Activated naive CD4-positive, alpha-beta T cell treated with anti-CD3 and anti-CD28 coated beads, Interleukin-2, amount 50 U/mL, for 72 hours (primary cell): ENCODE measurements around the gene DLG1. TPM values are rescaled to one million over a fixed set of nuclear protein-coding genes. Genes with fewer than 3 reads are reported as not detected.
A peak's percentile ranks its signal among the peaks of the same experiment; 100 is the strongest.

Source experiments
- ATAC-seq, 2 donors: fragments of 150-1000 bp; cut with Tn5 transposase; 2 replicates each; pipeline ENCODE4 v1.10.0; 2021; ENCODE audit warnings: mild to moderate bottlenecking in 2 of 2, moderate library complexity in 2 of 2
- DNase-seq, 2 donors: peaks; one replicate each; pipeline ENCODE4 v3.0.0; 2021 to 2022; ENCODE audit warnings: low spot score in 2 of 2
- H3K27ac Mint-ChIP-seq, 2 donors: one replicate each; pipeline ENCODE4 v1.8.0; 2022; ENCODE audit warnings: mild to moderate bottlenecking in 2 of 2, mixed read lengths in 2 of 2
- H3K36me3 Mint-ChIP-seq, 2 donors: one replicate each; pipeline ENCODE4 v1.8.0; 2022; ENCODE audit warnings: mixed read lengths in 2 of 2
- H3K9me3 Mint-ChIP-seq, 2 donors: one replicate each; pipeline ENCODE4 v1.8.0; 2022; ENCODE audit warnings: mixed read lengths in 2 of 2
- total RNA-seq, 2 donors: library from RNA; stranded (reverse); gene quantifications; one replicate each; pipeline ENCODE4 v1.2.3, GENCODE V29; 2022

DLG1 gene
- total RNA-seq, 2 donors from 2014 or later = 76.3 to 119 TPM

- Mint-ChIP-seq H3K36me3 (no peaks in the 10 kb centered on the region), H3K27ac (no peak overlapping the region), H3K9me3 (no peaks in the 10 kb centered on the region)
- DNase-seq (no peak), ATAC-seq (no peak)
These were observed 29.8 kb upstream of the DLG1 start for GRCh38 chr3:197328198-197328597.

GRCh38 chr3:197327701-197328100, 29.3 kb upstream of the DLG1 start:
- no peak for ATAC-seq
- Mint-ChIP-seq H3K9me3 (no peaks in the 10 kb centered on the region), H3K27ac (no peak overlapping the region)

GRCh38 chr3:197325773-197326172, 27.4 kb upstream of the DLG1 start:
- ATAC-seq (peak; percentile 31 to 93), DNase-seq (no peak)
- Mint-ChIP-seq H3K27ac (no peak overlapping the region), H3K36me3 (no peaks in the 10 kb centered on the region), H3K9me3 (no peaks in the 10 kb centered on the region)

More at GRCh38 chr3:197327701-197328100, 29.3 kb upstream of the DLG1 start:
- DNase-seq = no peak
- no peaks in the 10 kb centered on the region for H3K36me3 Mint-ChIP-seq

- no peak for ATAC-seq
- Mint-ChIP-seq H3K36me3 (no peaks in the 10 kb centered on the region), H3K9me3 (no peaks in the 10 kb centered on the region), H3K27ac (no peak overlapping the region)
- DNase-seq = no peak
These were observed 23.7 kb upstream of the DLG1 start for GRCh38 chr3:197322149-197322548.

GRCh38 chr3:197320582-197320981, 22.2 kb upstream of the DLG1 start:
- ATAC-seq (no peak), DNase-seq (no peak)
- Mint-ChIP-seq H3K27ac (no peak overlapping the region), H3K36me3 (no peaks in the 10 kb centered on the region), H3K9me3 (no peaks in the 10 kb centered on the region)

GRCh38 chr3:197317250-197317963, 19.0 kb upstream of the DLG1 start:
- Mint-ChIP-seq H3K36me3 (no peaks in the 10 kb centered on the region), H3K9me3 (no peaks in the 10 kb centered on the region), H3K27ac (no peak overlapping the region)
- DNase-seq (no peak), ATAC-seq (peak in 1 of 2 donors; percentile 44)

- no peaks in the 10 kb centered on the region for H3K9me3 Mint-ChIP-seq
- H3K27ac Mint-ChIP-seq = no peak overlapping the region
- no peak for DNase-seq
- no peak for ATAC-seq
- no peaks in the 10 kb centered on the region for H3K36me3 Mint-ChIP-seq
These were observed 14.0 kb upstream of the DLG1 start for GRCh38 chr3:197312431-197312830.

GRCh38 chr3:197311591-197311990, 13.2 kb upstream of the DLG1 start:
- no peak overlapping the region for H3K27ac Mint-ChIP-seq
- H3K9me3 Mint-ChIP-seq = no peaks in the 10 kb centered on the region
- H3K36me3 Mint-ChIP-seq = no peaks in the 10 kb centered on the region
- no peak for ATAC-seq
- DNase-seq = no peak

GRCh38 chr3:197309528-197310361, 11.3 kb upstream of the DLG1 start:
- Mint-ChIP-seq H3K36me3 (no peaks in the 10 kb centered on the region), H3K27ac (no peak overlapping the region), H3K9me3 (no peaks in the 10 kb centered on the region)
- ATAC-seq (peak in 1 of 2 donors; percentile 28), DNase-seq (no peak)

GRCh38 chr3:197308591-197308990, 10.2 kb upstream of the DLG1 start:
- no peak for ATAC-seq
- Mint-ChIP-seq H3K9me3 (no peaks in the 10 kb centered on the region), H3K36me3 (no peaks in the 10 kb centered on the region)

GRCh38 chr3:197306374-197307086, 8.1 kb upstream of the DLG1 start:
- H3K27ac Mint-ChIP-seq = no peak overlapping the region
- peak in 1 of 2 donors; percentile 11 for ATAC-seq
- no peak for DNase-seq
- H3K9me3 Mint-ChIP-seq = no peaks in the 10 kb centered on the region
- no peaks in the 10 kb centered on the region for H3K36me3 Mint-ChIP-seq

More at GRCh38 chr3:197308591-197308990, 10.2 kb upstream of the DLG1 start:
- DNase-seq = no peak
- no peak overlapping the region for H3K27ac Mint-ChIP-seq

- no peak overlapping the region for H3K27ac Mint-ChIP-seq
- peaks cover 0 to 3% of the 10 kb centered on the region in 2 donors for H3K9me3 Mint-ChIP-seq
- peak; percentile 90 to 97 for ATAC-seq
- peak in 1 of 2 donors; percentile 23 for DNase-seq
- H3K36me3 Mint-ChIP-seq = no peaks in the 10 kb centered on the region
These were observed 7.4 kb upstream of the DLG1 start for GRCh38 chr3:197305854-197306253.

GRCh38 chr3:197303452-197303851, 5.0 kb upstream of the DLG1 start:
- ATAC-seq (no peak), DNase-seq (no peak)
- Mint-ChIP-seq H3K9me3 (peaks cover 0 to 3% of the 10 kb centered on the region in 2 donors), H3K27ac (no peak overlapping the region), H3K36me3 (no peaks in the 10 kb centered on the region)

GRCh38 chr3:197302696-197303341, 4.4 kb upstream of the DLG1 start:
- DNase-seq = no peak
- Mint-ChIP-seq H3K27ac (no peak overlapping the region), H3K9me3 (peaks cover 0 to 3% of the 10 kb centered on the region in 2 donors), H3K36me3 (no peaks in the 10 kb centered on the region)
- no peak for ATAC-seq

GRCh38 chr3:197302033-197302432, 3.6 kb upstream of the DLG1 start:
- no peak overlapping the region for H3K27ac Mint-ChIP-seq
- peaks cover 0 to 3% of the 10 kb centered on the region in 2 donors for H3K9me3 Mint-ChIP-seq
- ATAC-seq (no peak), DNase-seq (no peak)
- peaks cover 3% of the 10 kb centered on the region in 2 donors for H3K36me3 Mint-ChIP-seq

GRCh38 chr3:197300361-197300760, 1.9 kb upstream of the DLG1 start:
- Mint-ChIP-seq H3K36me3 (peaks cover 6% of the 10 kb centered on the region in 2 donors), H3K9me3 (peaks cover 0 to 3% of the 10 kb centered on the region in 2 donors), H3K27ac (no peak overlapping the region)
- no peak for DNase-seq
- no peak for ATAC-seq
